GM21737 (cell line): Measurements from ENCODE around the gene WAC.
A peak's percentile ranks its signal among the peaks of the same experiment; 100 is the strongest.

ENCODE experiments used
- ATAC-seq: cut with Tn5 transposase; IDR thresholded peaks from one replicate; pipeline ENCODE4 v1.9.1; 2021; ENCODE audit warnings: mild to moderate bottlenecking, moderate library complexity; ENCODE audit not compliant: unreplicated experiment

WAC gene

DNA sequence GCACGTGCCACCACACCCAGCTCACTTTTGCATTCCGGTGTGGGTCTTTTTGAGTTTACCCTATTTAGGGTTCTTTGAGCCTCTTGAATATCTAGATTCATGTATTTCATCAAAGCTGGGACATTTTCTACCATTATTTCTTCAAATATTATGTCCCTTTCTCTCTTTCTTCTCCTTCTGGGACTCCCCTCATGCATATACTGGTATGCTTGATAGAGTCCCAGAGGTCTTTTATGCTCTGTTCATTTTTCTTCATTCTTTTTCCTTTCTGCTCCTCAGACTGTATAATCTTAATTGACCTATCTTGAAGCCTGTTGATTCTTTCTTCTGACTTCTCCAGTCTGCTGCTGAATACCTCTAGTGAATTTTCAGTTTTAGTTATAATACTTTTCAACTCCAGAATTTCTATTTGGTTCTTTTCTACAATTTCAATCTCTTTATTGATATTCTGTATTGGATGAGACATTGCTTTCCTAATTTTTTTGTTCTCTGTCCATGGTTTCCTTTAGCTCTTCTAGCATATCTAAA is 9.1 kb upstream of the WAC start:
- no peak for ATAC-seq

- no peak for ATAC-seq
These were observed 2.2 kb upstream of the WAC start for GRCh38 chr10:28530751-28531150.

DNA sequence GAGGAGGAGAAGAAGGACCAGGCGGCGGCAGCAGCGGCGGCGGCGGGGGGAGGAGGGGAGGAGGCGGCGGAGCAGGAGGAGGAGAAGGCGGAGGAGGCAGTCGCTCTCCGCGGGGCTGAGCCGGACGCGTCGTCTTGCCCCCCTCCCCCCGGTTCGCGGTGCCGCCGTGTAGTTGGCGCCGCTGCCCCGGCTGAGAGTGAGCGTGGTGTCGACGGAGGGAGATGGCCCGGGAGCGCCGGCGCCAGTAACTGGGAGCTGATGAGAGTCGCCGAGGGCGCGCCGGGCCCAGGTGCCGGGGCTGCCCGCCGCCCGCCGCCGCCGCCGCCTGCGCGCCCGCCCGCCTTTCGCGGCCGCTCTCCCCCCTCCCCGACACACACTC is 257 bp downstream of the WAC start:
- ATAC-seq = peak; percentile 2

DNA sequence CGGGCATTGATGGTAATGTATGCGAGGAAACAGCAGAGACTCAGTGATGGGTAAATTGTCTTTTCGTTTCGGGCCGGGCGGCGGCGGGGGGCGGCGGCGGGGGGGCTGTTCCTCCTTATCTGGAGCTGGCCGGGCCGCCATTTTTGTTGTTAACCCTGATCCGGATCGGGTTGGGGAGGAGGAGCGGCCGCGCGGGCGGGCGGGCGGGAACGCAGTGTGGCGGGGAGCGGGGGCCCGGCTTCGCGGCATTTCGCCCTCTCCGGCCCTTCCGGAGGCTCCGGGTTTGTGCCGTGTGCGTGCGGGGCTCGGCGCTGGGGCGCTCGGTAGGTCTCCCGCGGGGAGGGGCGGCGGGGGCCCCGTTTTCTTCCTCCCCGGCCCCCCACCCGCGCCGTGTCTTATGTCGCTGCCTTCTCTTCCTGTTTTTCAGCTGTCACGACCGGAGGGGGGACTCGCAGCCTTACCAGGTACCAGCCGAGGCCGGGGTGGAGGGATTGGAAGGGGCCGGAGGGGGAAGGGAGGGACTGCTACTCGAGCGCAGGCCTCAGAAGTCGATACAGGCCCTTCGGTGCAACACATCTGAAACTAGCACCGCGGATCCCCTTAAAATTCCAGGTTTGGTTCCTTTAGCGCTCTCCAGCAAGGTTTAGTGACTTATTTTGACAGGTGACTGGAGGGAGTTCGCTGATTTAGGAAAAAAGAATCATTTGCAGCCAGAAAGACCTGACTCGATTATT is 820 bp downstream of the WAC start:
- ATAC-seq = peak; percentile 24

DNA sequence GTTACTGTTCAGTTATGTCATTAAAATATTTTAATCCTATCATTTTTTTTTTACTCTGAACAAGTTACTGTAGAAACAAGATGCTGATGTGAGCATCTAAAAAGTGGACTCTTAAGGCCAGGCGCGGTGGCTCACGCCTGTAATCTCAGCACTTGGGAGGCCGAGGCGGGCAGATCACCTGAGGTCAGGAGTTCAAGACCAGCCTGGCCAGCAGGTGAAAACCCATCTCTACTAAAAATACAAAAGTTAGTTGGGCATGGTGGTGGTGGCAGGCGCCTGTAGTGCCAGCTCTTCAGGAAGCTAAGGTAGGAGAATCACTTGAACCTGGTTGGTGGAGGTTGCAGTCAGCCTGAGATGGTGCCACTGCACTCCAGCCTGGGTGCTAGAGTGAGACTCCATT is 2.9 kb downstream of the WAC start:
- no peak for ATAC-seq

DNA sequence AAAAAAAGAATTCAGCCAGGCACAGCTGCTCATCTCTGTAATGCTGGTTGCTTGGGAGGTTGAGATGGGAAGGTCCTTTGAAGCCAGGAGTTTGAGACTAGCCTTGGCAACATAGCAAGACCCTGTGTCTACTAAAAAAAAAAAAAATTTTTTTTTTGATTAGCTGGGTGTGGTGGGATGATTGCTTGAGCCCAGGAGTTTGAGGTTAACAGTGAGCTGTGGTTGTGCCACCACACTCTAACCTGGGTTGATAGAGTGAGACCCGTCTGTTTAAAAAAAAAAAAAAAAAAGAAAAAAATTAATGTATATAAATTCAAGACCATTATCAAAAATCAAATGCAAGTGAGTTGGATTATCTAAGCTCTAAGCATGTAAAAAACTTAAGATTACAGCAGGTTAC is 5.7 kb downstream of the WAC start:
- ATAC-seq = no peak

- ATAC-seq = no peak
These were observed 7.2 kb downstream of the WAC start for GRCh38 chr10:28540145-28540544.

DNA sequence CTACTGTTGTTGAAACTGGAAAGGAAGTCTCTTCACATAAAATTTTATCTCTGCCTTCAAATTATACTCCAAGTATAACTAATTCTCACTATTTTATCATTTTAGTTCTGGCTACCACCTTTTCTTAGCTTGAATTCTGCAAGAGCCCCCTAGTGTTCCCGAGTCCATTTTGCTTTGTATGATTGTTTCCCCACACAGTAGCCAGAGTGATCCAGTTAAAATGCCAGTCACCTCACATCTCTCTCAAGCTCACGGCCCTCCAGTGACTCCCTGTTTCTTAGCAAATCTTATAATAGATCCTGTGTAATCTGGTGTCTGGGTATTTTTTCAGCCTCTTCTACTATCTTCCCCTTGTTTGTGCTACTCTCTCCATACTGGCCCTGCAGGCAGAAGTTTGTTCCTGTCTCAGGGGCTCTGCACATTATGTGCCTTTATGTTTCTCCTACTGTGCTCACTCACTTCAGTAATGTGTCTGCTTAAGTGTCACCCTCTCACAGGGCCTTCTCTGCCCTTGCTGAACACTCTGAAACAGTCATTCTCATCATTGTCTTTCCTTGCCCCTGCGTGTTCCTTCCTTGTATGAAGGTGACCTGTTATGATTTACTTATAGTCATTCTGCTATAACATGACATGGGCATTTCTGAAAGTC is 8.9 kb downstream of the WAC start:
- no peak for ATAC-seq

DNA sequence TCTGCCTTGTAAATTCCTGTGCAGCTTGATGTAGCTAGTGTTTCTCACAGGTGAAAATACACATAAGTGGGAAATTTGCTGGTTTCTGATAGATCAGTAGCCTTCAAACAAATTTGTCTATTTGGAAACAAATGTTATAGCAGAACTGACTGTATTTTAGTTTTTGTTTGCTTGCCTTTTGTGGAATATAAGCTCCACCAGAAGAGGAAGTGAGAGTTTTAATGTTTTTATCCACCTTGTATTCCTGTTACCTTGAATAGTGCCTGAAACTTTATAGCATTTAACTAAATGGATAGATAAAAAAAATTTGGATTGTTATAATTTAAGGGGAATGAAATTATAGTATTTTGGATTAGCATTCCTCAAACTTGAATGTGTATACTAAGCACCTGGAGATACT is 9.8 kb downstream of the WAC start:
- ATAC-seq = no peak

- ATAC-seq = no peak
These were observed 11.1 kb downstream of the WAC start for GRCh38 chr10:28544058-28544457.

DNA sequence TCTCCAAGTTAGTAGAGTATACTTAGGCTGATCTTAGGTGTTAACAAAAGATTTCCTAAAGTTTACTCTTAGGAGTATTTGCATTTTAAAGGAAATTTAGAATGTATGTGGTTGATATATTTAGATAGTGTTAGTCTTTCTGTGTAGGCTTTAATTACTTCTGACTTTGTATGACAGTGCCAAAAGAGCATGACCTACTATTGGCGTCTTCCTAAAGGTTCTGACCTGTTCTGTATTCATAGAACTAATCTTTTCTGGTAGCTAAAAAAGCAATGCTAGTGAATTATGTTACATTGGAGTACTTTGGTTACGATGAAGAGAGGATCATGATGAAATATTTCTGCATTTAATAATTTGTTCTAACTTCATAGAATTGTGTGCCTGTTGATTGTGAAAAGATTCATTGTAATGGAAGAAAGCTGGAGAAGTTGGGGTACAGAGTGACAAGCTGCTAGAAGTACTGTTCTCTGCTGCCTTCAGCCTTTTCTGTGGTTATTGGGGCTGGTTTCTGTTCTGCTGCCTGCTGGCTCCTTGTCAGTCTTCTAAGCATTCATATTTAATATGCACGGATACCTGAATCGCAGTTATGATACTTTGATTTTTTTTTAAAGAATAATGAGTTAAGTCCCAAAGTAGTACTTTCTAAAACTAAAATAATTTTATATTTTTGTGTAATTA is 13.2 kb downstream of the WAC start:
- peak; percentile 57 for ATAC-seq

DNA sequence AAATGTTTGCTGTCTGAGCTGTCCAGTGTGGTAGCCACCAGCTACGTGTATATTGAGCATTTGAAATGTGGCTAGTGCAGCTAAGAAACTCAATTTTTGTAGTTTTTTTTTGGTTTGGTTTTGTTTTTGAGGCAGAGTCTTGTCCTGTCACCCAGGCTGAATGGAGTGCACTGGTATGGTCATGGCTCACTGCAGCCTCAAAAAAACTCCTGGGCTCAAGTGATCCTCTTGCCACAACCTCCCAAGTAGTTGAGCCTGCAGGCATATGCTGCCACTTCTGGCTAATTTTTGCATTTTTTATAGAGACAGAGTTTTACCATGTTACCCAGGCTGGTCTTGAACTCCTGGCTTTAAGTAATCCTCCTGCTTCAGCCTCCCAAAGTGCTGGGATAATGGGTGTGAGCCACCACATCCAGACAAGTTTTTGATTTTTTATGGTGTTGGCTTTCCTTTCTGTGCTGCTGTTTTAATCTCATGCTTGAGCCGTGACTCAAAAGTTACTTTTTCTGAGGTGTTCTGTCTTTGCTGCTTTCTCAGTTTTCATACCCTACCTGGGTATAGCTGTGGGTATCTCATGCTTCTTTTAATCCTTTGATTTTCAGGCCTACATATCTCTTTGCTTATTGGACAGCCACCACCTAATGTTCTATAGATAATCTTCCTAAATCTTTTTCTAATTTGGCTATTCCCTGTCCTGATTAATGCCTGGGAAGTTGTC is 16.0 kb downstream of the WAC start:
- no peak for ATAC-seq

GRCh38 chr10:28551086-28551485 is 18.2 kb downstream of the WAC start:
- ATAC-seq = no peak

DNA sequence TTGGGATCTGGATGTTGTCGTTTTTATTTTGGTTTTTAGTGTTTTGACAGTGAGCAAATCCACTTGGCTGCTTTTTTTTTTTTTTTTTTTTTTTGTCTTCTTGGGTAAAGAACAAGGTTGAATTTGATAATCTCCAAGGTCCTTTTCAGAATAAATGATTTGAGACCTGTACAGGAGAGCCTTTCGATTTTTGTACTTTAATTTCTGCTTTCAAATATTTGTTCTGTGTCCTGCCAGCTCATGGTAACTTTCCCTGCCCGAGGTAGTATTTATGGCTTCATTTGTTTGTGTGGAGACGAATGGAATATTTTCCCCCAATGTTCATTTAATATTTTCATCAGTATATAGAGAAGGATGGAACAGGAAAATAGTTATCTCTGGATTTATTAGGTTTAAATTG is 19.9 kb downstream of the WAC start:
- ATAC-seq = no peak

DNA sequence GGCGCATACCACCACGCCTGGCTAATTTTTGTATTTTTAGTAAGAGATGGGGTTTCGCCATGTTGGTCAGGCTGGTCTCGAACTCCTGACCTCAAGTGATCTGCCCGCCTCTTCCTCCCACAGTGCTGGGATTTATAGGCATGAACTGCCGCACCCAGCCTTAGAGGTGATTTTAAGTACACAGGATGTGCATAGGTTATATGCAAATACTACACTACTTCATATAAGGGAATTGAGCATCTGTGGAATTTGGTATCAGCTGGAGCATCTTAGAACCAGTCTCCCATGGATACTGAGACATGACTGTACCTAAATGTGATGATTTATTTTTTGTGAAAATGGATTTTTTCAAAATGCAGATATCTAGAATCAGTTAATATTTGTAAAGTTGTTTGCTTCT is 21.1 kb downstream of the WAC start:
- no peak for ATAC-seq

DNA sequence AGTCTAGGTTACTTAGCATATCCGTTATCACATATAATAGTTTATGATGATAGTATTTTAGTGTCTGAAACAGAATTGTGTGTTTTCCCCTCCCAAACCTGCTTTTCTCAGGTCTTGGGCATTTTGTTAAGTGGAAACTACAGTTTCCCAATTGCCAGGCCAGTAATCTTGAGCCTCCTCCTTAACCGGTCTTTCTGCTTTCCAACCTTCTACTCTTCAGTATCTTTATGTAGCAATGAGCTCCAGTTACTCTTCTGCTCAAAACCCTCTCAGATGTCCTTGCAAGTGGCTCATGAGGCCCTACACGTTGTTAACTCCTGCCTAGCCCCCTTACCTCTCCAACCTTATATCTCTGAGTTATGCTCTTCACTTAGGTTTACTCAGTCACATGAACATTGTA is 22.0 kb downstream of the WAC start:
- no peak for ATAC-seq

- no peak for ATAC-seq
These were observed 22.4 kb downstream of the WAC start for GRCh38 chr10:28555358-28555757.

GRCh38 chr10:28556142-28556541 is 23.2 kb downstream of the WAC start:
- no peak for ATAC-seq

DNA sequence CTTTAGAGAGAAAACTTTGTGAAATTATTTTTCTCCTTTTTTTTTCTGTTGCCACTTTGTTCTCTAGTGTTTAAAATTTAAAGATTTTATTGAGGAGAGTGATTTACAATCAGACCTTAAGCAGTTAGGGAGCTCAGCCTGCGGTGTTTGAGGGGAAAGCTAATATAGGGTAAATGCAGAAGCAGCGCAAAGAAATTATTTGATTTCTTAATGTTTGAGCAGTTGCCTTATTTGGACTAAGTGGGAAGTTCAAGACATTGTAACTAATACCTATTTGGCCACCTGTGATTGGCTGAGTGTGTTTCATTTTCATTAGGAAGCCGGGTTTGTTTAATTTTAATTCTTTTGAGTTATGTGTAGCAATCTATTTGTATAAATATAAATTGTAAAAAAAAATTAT is 25.3 kb downstream of the WAC start:
- no peak for ATAC-seq

DNA sequence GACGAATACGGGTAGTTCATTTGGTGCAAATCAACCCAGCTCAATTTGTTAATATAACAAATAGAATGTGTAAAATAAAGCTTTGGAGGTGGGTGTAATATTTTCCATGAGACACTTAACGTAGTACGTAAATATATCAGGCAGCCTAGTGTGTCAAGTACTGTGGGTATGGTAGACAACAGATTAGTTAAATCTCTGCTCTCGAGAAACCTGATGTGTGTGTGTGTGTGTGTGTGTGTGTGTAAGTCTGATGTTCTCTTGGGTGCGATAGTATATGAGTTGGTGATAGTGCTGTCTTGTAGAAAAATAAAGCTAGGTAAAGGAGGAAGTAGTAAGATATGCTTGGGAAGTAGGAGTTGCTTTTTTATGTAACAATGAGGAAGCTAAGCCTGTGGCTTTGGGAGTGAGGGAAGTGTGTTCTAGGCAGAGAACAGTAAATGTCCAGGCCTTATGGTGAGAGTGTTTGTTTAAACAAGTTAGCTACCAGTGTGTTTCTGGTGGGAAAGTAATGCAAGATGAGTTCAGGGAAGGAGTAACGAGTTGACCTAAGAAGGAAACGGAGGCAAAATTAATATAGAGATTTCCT is 26.1 kb downstream of the WAC start:
- ATAC-seq = no peak

GRCh38 chr10:28559618-28560017 is 26.7 kb downstream of the WAC start:
- ATAC-seq = no peak
